ENCODE data around the gene WBP1L. TPM values are rescaled to one million over a fixed set of nuclear protein-coding genes. Genes with fewer than 3 reads are reported as not detected.

The WBP1L gene
- total and polyA plus RNA-seq, 2 of the 13 experiments (the other 11 are each of a cell fraction or from before 2014, with no cell fraction given): 8.3 to 12.3 TPM

GRCh38 chr10:102814453-102814871, 70.7 kb downstream of the WBP1L start (continued):
- TF ChIP-seq ZKSCAN5 (CRISPR knock-in tag; IDR thresholded peaks at IDR 0.05) (peak; percentile 89), ZNF331 (CRISPR knock-in tag; IDR thresholded peaks at IDR 0.05) (no peak), ELF3 (CRISPR knock-in tag; IDR thresholded peaks at IDR 0.05) (no peak), ZNF569 (CRISPR knock-in tag; IDR thresholded peaks at IDR 0.05; ENCODE audit: borderline replicate concordance) (no peak), ZNF274 (CRISPR knock-in tag; IDR thresholded peaks at IDR 0.05) (no peak), HDAC1 (CRISPR knock-in tag; IDR thresholded peaks at IDR 0.05) (peak; percentile 21), ZNF839 (CRISPR knock-in tag; IDR thresholded peaks at IDR 0.05; ENCODE audit: borderline replicate concordance) (no peak), HMGXB4 (CRISPR knock-in tag; IDR thresholded peaks at IDR 0.05; ENCODE audit: borderline replicate concordance in 1 of 2, low read depth in 1 of 2) (0 out of 4 replicates have a peak, but pooled peaks of 1 of the 2 experiments have one; percentile 10), KMT2B (CRISPR knock-in tag; IDR thresholded peaks at IDR 0.05) (no peak), ZBTB7B (CRISPR knock-in tag; IDR thresholded peaks at IDR 0.05) (no peak), NFATC3 (CRISPR knock-in tag; IDR thresholded peaks at IDR 0.05) (no peak), ZNF567 (CRISPR knock-in tag; IDR thresholded peaks at IDR 0.05; ENCODE audit: borderline replicate concordance) (no peak), ZFP36 (IDR thresholded peaks at IDR 0.05; ENCODE audit: borderline replicate concordance, low read depth, low read length, partially characterized antibody) (no peak), SMAD9 (CRISPR knock-in tag; IDR thresholded peaks at IDR 0.05) (no peak), ZMAT5 (CRISPR knock-in tag; IDR thresholded peaks at IDR 0.05; ENCODE audit: borderline replicate concordance, low read depth) (no peak), ZBTB4 (CRISPR knock-in tag; IDR thresholded peaks at IDR 0.05; ENCODE audit: borderline replicate concordance) (no peak), SNAPC2 (CRISPR knock-in tag; IDR thresholded peaks at IDR 0.05) (no peak), ZNF17 (CRISPR knock-in tag; IDR thresholded peaks at IDR 0.05) (0 out of 2 replicates have a peak, but pooled peaks have one; percentile 11), NR2F6 (IDR thresholded peaks at IDR 0.05) (no peak), NR2F6 (CRISPR knock-in tag; IDR thresholded peaks at IDR 0.05) (no peak), FOXM1 (CRISPR knock-in tag; IDR thresholded peaks at IDR 0.05) (no peak), ZNF616 (CRISPR knock-in tag; IDR thresholded peaks at IDR 0.05; ENCODE audit: low read depth) (no peak), FLYWCH1 (CRISPR knock-in tag; IDR thresholded peaks at IDR 0.05) (0 out of 2 replicates have a peak, but pooled peaks have one; percentile 4), KDM6A (CRISPR knock-in tag; IDR thresholded peaks at IDR 0.05; ENCODE audit: low read depth) (no peak), GABPB1 (CRISPR knock-in tag; IDR thresholded peaks at IDR 0.05) (peak; percentile 9; the same call in 1 of the 2 replicates), ZNF790 (CRISPR knock-in tag; IDR thresholded peaks at IDR 0.05; ENCODE audit: borderline replicate concordance) (no peak), ZNF329 (CRISPR knock-in tag; IDR thresholded peaks at IDR 0.05; ENCODE audit: low read depth) (0 out of 2 replicates have a peak, but pooled peaks have one; percentile 16), GTF3A (CRISPR knock-in tag; conservative IDR thresholded peaks at IDR 0.05) (no peak)
